ENCODE measurements around the gene VWCE. TPM values are rescaled to one million over a fixed set of nuclear protein-coding genes. Genes with fewer than 3 reads are reported as not detected.

Gene VWCE, protein sequence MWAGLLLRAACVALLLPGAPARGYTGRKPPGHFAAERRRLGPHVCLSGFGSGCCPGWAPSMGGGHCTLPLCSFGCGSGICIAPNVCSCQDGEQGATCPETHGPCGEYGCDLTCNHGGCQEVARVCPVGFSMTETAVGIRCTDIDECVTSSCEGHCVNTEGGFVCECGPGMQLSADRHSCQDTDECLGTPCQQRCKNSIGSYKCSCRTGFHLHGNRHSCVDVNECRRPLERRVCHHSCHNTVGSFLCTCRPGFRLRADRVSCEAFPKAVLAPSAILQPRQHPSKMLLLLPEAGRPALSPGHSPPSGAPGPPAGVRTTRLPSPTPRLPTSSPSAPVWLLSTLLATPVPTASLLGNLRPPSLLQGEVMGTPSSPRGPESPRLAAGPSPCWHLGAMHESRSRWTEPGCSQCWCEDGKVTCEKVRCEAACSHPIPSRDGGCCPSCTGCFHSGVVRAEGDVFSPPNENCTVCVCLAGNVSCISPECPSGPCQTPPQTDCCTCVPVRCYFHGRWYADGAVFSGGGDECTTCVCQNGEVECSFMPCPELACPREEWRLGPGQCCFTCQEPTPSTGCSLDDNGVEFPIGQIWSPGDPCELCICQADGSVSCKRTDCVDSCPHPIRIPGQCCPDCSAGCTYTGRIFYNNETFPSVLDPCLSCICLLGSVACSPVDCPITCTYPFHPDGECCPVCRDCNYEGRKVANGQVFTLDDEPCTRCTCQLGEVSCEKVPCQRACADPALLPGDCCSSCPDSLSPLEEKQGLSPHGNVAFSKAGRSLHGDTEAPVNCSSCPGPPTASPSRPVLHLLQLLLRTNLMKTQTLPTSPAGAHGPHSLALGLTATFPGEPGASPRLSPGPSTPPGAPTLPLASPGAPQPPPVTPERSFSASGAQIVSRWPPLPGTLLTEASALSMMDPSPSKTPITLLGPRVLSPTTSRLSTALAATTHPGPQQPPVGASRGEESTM
- 3.4 and 5.0 TPM in 2 replicates for polyA plus RNA-seq (2012; rRNA removed)
- polyA plus RNA-seq (2012; cell fraction: cytosol; rRNA removed), result 0.82 and 1.6 TPM in 2 replicates
- polyA plus RNA-seq (2012; cell fraction: nucleus; rRNA removed), result 24.9 and 31.4 TPM in 2 replicates

DNA sequence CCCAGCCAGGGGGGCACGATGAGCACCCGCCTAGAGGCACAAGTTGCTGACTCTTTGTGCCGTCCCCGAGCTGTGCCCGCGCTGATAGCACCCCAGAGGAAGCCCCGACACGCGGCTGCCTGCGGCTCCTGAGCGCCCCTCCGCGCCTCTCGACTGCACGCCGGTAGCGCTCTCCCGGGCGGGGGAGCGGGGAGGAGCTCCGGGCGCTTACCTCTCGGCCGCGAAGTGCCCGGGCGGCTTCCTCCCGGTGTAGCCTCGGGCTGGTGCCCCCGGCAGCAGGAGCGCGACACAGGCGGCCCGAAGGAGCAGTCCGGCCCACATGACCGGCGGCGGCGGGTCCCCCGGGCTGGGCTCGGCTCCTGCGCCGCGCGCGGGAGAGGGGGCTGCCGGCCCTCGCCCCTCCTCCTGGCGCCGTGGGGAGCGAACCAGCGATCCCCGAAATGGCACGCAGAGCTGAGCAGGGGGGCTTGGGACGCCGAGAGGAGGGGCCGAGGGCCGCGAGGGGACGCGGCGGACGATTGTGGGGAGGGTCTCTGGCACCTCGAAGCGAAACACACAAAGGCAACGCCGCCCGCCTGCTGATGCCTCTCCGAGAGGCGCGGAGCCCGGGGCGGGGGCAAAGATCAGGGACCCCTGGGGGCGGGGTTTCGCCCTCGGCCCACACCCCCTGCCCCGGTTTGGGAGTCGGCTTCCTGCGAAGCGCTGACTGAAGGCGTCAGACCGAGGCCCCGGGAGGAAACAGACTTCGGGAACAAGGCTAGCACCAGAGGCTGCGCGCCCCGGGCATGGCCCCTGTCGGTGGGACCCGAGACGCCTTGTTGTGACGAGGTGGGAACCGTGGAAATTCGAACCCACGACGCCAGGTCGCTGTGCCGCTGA lies at the start of gene VWCE:
Gene VWCE (minus strand): TSS at position 600 of the 879 bp plus-strand sequence. CDS start 279 bp downstream, at position 321.
- ChIA-PET CTCF (interaction anchor here (0.6 to 3.2 kb wide), 11 partner anchors 18 to 464 kb away, joined by 3 to 20 read pairs (median 3); no protein-coding TSS in a partner anchor), POLR2A (interaction anchor here (0.6 to 1.3 kb wide), 3 partner anchors 67 to 119 kb away, joined by 3 to 9 read pairs (median 7); partner anchors contain the start of genes CYB561A3 and TMEM138)
- Histone ChIP-seq H3K4me2 (peak within 1 kb of the TSS; percentile 97), H3K9me3 (no peaks in the 10 kb centered on the region), H3K36me3 (replicated peaks in 1 of 2; ENCODE audit: control insufficient read depth in 1 of 2, insufficient read depth in 2 of 2, low read length in 1 of 2) (peaks cover 3 to 21% of the 10 kb centered on the region in 2 experiments), H3K4me3 (ENCODE audit: low read depth in 2 of 2, low read length in 1 of 2) (peak within 1 kb of the TSS; percentile 55 to 69), H3K79me2 (ENCODE audit: insufficient read depth) (no peaks in the 10 kb centered on the region), H3F3A (replicated peaks; ENCODE audit: insufficient read depth) (peaks cover 17% of the 10 kb centered on the region), H3K9me2 (no peaks in the 10 kb centered on the region), H3K4me1 (ENCODE audit: control insufficient read depth in 1 of 2, insufficient read depth in 2 of 2, low read depth in 1 of 2, low read length in 1 of 2) (peaks cover 16 to 23% of the 10 kb centered on the region in 2 experiments; a peak in 2 of 4 replicates), H3K27ac (ENCODE audit: low read depth in 2 of 2, low read length in 1 of 2) (peak within 1 kb of the TSS in 1 of 2 experiments; percentile 58; a peak in 2 of 4 replicates), H3K9ac (peak within 1 kb of the TSS; percentile 58), H4K20me1 (ENCODE audit: insufficient read depth) (0 out of 2 replicates have a peak, but pooled peaks cover 6% of the 10 kb centered on the region), H3K27me3 (ENCODE audit: insufficient read depth) (no peaks in the 10 kb centered on the region), H2AFZ (ENCODE audit: low read depth) (peak within 1 kb of the TSS; percentile 69; the same call in 1 of the 2 replicates)
- 14% methylated on average over 24 of the region's 97 CpGs for WGBS (ENCODE audit: low lambda C conversion rate)
- DNase-seq, result peak; percentile 89
- 0 out of 2 replicates have a peak, but pooled peaks have one; percentile 11 for TF ChIP-seq POLR2AphosphoS5 (IDR thresholded peaks at IDR 0.05; ENCODE audit: low read depth, low read length)
- TF ChIP-seq, protein P1, sequence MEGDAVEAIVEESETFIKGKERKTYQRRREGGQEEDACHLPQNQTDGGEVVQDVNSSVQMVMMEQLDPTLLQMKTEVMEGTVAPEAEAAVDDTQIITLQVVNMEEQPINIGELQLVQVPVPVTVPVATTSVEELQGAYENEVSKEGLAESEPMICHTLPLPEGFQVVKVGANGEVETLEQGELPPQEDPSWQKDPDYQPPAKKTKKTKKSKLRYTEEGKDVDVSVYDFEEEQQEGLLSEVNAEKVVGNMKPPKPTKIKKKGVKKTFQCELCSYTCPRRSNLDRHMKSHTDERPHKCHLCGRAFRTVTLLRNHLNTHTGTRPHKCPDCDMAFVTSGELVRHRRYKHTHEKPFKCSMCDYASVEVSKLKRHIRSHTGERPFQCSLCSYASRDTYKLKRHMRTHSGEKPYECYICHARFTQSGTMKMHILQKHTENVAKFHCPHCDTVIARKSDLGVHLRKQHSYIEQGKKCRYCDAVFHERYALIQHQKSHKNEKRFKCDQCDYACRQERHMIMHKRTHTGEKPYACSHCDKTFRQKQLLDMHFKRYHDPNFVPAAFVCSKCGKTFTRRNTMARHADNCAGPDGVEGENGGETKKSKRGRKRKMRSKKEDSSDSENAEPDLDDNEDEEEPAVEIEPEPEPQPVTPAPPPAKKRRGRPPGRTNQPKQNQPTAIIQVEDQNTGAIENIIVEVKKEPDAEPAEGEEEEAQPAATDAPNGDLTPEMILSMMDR (IDR thresholded peaks at IDR 0.05), result peak; percentile 36
- TF ChIP-seq, protein P2, sequence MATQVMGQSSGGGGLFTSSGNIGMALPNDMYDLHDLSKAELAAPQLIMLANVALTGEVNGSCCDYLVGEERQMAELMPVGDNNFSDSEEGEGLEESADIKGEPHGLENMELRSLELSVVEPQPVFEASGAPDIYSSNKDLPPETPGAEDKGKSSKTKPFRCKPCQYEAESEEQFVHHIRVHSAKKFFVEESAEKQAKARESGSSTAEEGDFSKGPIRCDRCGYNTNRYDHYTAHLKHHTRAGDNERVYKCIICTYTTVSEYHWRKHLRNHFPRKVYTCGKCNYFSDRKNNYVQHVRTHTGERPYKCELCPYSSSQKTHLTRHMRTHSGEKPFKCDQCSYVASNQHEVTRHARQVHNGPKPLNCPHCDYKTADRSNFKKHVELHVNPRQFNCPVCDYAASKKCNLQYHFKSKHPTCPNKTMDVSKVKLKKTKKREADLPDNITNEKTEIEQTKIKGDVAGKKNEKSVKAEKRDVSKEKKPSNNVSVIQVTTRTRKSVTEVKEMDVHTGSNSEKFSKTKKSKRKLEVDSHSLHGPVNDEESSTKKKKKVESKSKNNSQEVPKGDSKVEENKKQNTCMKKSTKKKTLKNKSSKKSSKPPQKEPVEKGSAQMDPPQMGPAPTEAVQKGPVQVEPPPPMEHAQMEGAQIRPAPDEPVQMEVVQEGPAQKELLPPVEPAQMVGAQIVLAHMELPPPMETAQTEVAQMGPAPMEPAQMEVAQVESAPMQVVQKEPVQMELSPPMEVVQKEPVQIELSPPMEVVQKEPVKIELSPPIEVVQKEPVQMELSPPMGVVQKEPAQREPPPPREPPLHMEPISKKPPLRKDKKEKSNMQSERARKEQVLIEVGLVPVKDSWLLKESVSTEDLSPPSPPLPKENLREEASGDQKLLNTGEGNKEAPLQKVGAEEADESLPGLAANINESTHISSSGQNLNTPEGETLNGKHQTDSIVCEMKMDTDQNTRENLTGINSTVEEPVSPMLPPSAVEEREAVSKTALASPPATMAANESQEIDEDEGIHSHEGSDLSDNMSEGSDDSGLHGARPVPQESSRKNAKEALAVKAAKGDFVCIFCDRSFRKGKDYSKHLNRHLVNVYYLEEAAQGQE (IDR thresholded peaks at IDR 0.05; ENCODE audit: low read depth, low read length), result no peak
- peak; percentile 23; the same call in 1 of the 2 replicates for TF ChIP-seq RAD21 (IDR thresholded peaks at IDR 0.05; ENCODE audit: low read length)
- TF ChIP-seq, protein P3, sequence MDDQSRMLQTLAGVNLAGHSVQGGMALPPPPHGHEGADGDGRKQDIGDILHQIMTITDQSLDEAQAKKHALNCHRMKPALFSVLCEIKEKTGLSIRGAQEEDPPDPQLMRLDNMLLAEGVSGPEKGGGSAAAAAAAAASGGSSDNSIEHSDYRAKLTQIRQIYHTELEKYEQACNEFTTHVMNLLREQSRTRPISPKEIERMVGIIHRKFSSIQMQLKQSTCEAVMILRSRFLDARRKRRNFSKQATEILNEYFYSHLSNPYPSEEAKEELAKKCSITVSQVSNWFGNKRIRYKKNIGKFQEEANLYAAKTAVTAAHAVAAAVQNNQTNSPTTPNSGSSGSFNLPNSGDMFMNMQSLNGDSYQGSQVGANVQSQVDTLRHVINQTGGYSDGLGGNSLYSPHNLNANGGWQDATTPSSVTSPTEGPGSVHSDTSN (IDR thresholded peaks at IDR 0.05), result no peak
- TF ChIP-seq CHD2 (IDR thresholded peaks at IDR 0.05; ENCODE audit: low read length, partially characterized antibody), result peak; percentile 4
- TF ChIP-seq NFIC (IDR thresholded peaks at IDR 0.05; ENCODE audit: borderline replicate concordance), result no peak
- TF ChIP-seq JUND (IDR thresholded peaks at IDR 0.05), result no peak
